ENCODE results near the gene SFT2D3. TPM values are rescaled to one million over a fixed set of nuclear protein-coding genes. Genes with fewer than 3 reads are reported as not detected.

Gene SFT2D3
- total RNA-seq, 1 experiment from 2014 or later: 7.6 TPM

DNA sequence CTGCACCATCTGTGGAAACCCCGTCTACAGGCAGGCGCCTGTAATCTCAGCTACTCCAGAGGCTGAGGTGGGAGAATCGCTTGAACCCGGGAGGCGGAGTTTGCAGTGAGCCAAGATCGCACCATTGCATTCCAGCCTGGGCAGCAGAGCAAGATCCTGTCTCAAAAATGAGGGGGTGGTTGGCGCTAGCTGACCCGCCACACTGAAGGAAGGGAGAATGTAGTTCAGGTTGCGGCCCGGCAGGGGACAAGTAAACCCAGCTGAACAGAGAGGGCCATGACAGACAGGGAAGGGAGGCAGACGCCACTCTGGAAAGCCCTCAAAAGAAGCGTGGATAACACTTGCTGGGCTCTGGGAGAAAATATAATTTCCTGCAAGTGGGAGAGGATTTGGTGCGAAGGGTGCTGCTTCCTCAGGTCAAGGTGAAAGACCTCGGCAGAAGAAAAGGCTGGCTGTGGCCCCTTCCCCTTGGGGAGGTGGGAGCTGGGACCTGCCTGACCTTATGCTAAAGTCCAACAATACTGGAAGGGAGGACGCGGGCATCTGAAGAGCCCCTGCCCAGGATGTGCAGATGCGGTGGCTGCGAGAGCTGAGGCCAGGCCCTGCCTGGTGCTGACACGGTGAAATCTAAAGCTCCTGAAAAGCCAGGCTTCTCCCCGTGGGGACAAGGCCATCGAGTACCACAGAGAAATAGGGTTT is 3.7 kb upstream of the SFT2D3 start:
- peaks cover 9% of the 10 kb centered on the region for H3K4me1 ChIP-seq (ENCODE audit: insufficient read depth, low read length, poor library complexity, severe bottlenecking)
- H3K4me3 ChIP-seq (ENCODE audit: low read depth, low read length, poor library complexity, severe bottlenecking): no peak overlapping the region
- no peaks in the 10 kb centered on the region for H3K9me3 ChIP-seq (ENCODE audit: low read depth, low read length, poor library complexity, severe bottlenecking)
- CTCF ChIA-PET: no interaction called here
- no peaks in the 10 kb centered on the region for H3K27me3 ChIP-seq (replicated peaks; ENCODE audit: insufficient read depth, low read depth, low read length, poor library complexity)
- no peak overlapping the region for H3K27ac ChIP-seq (ENCODE audit: low read depth, low read length, poor library complexity, severe bottlenecking)
- BruUV-seq (replicated peaks): no TSS peak
- intact Hi-C loops (cut with micrococcal nuclease; ENCODE audit: unreplicated experiment): no loop called here
- DNase-seq (ENCODE audit: low spot score): no peak
- peaks cover 2% of the 10 kb centered on the region for H3K36me3 ChIP-seq (ENCODE audit: insufficient read depth, low read length, poor library complexity, severe bottlenecking)
- TF ChIP-seq, protein P1, sequence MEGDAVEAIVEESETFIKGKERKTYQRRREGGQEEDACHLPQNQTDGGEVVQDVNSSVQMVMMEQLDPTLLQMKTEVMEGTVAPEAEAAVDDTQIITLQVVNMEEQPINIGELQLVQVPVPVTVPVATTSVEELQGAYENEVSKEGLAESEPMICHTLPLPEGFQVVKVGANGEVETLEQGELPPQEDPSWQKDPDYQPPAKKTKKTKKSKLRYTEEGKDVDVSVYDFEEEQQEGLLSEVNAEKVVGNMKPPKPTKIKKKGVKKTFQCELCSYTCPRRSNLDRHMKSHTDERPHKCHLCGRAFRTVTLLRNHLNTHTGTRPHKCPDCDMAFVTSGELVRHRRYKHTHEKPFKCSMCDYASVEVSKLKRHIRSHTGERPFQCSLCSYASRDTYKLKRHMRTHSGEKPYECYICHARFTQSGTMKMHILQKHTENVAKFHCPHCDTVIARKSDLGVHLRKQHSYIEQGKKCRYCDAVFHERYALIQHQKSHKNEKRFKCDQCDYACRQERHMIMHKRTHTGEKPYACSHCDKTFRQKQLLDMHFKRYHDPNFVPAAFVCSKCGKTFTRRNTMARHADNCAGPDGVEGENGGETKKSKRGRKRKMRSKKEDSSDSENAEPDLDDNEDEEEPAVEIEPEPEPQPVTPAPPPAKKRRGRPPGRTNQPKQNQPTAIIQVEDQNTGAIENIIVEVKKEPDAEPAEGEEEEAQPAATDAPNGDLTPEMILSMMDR (conservative IDR thresholded peaks at IDR 0.05; ENCODE audit: low read depth, low read length): no peak
- TF ChIP-seq EZH2 (IDR thresholded peaks at IDR 0.05; ENCODE audit: borderline replicate concordance, low read depth, low read length, poor library complexity, severe bottlenecking): no peak
- POLR2A ChIA-PET (ENCODE audit: low non-redundant PET): no interaction called here

DNA sequence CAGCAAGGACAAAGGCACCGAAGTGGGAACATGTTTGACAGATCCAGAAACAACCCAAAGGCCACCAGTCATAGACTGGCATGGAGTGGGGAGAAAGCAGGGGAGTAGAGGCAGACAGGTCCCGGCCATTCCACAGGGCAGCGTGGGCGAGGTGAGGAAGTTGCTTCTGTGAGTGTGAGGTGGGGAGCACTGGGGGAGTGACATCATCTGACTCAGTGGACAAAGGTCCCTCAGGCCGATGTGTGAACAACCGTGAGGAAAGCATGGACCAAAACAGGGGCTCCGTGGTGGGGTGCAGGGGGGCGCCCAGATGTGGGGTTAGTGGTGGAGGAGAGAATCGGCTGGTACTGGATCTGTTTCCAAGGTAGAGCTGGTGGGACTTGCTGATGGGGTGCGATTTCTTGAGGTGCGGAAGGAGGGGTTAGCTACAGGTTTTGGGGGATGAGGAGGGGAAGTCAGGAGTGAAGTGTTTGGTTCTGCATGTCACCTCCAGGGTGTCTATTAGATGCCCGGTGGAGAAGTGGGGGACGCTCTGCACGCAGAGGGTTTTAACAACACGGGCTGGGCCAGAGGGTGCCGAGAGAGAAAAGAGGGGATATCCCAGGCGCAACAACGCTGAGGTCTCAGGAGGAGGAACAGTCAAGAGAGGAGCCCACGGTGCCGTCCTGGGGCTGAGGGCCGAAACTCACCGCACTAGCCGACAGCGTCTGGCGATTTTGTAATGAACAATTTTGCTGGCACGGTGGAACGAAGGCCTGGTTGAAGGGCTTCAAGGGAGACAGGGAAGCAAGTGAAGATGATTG is 2.5 kb upstream of the SFT2D3 start:
- CTCF ChIA-PET: no interaction called here
- TF ChIP-seq, protein P1 (conservative IDR thresholded peaks at IDR 0.05; ENCODE audit: low read depth, low read length): no peak
- no peak for TF ChIP-seq EZH2 (IDR thresholded peaks at IDR 0.05; ENCODE audit: borderline replicate concordance, low read depth, low read length, poor library complexity, severe bottlenecking)
- intact Hi-C loops (cut with micrococcal nuclease; ENCODE audit: unreplicated experiment): no loop called here
- POLR2A ChIA-PET (ENCODE audit: low non-redundant PET): interaction anchor here (0.6 kb wide), 1 partner anchor 355 kb away, joined by 15 read pairs; no protein-coding TSS in a partner anchor
- Histone ChIP-seq H3K27me3 (replicated peaks; ENCODE audit: insufficient read depth, low read depth, low read length, poor library complexity) (no peaks in the 10 kb centered on the region), H3K4me3 (ENCODE audit: low read depth, low read length, poor library complexity, severe bottlenecking) (no peak overlapping the region), H3K36me3 (ENCODE audit: insufficient read depth, low read length, poor library complexity, severe bottlenecking) (peaks cover 10% of the 10 kb centered on the region), H3K9me3 (ENCODE audit: low read depth, low read length, poor library complexity, severe bottlenecking) (no peaks in the 10 kb centered on the region), H3K4me1 (ENCODE audit: insufficient read depth, low read length, poor library complexity, severe bottlenecking) (peaks cover 17% of the 10 kb centered on the region), H3K27ac (ENCODE audit: low read depth, low read length, poor library complexity, severe bottlenecking) (no peak overlapping the region)
- DNase-seq (ENCODE audit: low spot score): no peak
- BruUV-seq (replicated peaks): no TSS peak

DNA sequence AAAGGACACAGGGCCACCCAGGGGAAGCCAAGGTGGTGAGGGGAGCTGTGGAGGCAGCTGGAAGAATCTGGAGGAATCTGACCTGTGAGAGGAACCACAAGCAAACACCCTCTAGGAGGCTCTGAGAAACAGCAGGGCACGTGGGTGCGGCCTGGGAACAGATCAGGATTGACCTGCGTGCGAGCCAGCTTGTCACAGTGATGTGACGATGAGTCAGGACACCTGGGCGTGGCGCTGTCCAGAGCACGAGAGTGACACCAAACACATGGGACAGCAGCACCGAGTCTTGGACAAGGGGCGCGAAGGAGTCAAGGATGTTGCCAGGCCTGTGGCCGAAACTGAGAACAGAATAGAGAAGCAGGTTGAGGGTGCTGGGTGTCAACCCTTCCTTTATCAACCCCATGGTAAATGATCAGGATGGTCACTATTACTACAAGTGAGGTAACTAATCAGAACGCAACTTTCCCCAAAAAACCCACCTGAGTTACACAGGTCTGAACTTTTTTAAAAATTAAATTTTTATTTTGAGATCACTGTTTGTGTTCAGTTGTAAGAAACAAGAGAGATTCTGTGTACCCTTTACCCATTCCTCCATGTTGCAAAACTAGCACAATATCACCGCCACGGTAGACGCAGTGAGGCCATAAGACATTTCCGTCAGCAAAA is 637 bp upstream of the SFT2D3 start:
- Histone ChIP-seq H3K4me1 (ENCODE audit: insufficient read depth, low read length, poor library complexity, severe bottlenecking) (peaks cover 24% of the 10 kb centered on the region), H3K27me3 (replicated peaks; ENCODE audit: insufficient read depth, low read depth, low read length, poor library complexity) (no peaks in the 10 kb centered on the region), H3K9me3 (ENCODE audit: low read depth, low read length, poor library complexity, severe bottlenecking) (no peaks in the 10 kb centered on the region), H3K27ac (ENCODE audit: low read depth, low read length, poor library complexity, severe bottlenecking) (peak overlapping the region; percentile 96), H3K36me3 (ENCODE audit: insufficient read depth, low read length, poor library complexity, severe bottlenecking) (peaks cover 10% of the 10 kb centered on the region), H3K4me3 (ENCODE audit: low read depth, low read length, poor library complexity, severe bottlenecking) (peak overlapping the region; percentile 66)
- DNase-seq (ENCODE audit: low spot score): no peak
- TF ChIP-seq EZH2 (IDR thresholded peaks at IDR 0.05; ENCODE audit: borderline replicate concordance, low read depth, low read length, poor library complexity, severe bottlenecking): no peak
- TF ChIP-seq, protein P1 (conservative IDR thresholded peaks at IDR 0.05; ENCODE audit: low read depth, low read length): no peak
- intact Hi-C loops (cut with micrococcal nuclease; ENCODE audit: unreplicated experiment): loop anchor here (5.0 kb wide), 1 partner anchor 112 kb away; the partner anchor contains the start of gene WDR33
- CTCF ChIA-PET: no interaction called here
- BruUV-seq (replicated peaks): TSS peak; percentile 65
- POLR2A ChIA-PET (ENCODE audit: low non-redundant PET): no interaction called here
